T-helper 22 cell (primary cell): Measurements from ENCODE around the gene NIPSNAP3A.
"Not testable (repeated sequence)": the region's sequence is repeated elsewhere in the genome, so short reads cannot be mapped to it uniquely, and the experiment has no call there.

Experiments
- DNase-seq: peaks from one replicate; pipeline ENCODE4 v3.0.0-alpha.2; 2020; ENCODE audit warnings: low read depth

The NIPSNAP3A gene

GRCh38 chr9:104747565-104748358, at the start of gene NIPSNAP3A:
TSS of gene NIPSNAP3A (plus strand) at chr9:104747683. CDS start at chr9:104747793, 110 bp downstream.
- peak; percentile 74 for DNase-seq

- DNase-seq: no peak
These were observed 47.2 kb upstream of the NIPSNAP3A start for GRCh38 chr9:104700306-104700705.

- DNase-seq: not testable (repeated sequence)
These were observed 38.7 kb upstream of the NIPSNAP3A start for GRCh38 chr9:104708737-104709136.

- DNase-seq: no peak
These were observed 35.9 kb upstream of the NIPSNAP3A start for GRCh38 chr9:104711604-104712003.

- DNase-seq: no peak
These were observed 22.5 kb upstream of the NIPSNAP3A start for GRCh38 chr9:104725014-104725413.

GRCh38 chr9:104738452-104738851, 9.0 kb upstream of the NIPSNAP3A start:
- no peak for DNase-seq

GRCh38 chr9:104740621-104741020, 6.9 kb upstream of the NIPSNAP3A start:
- no peak for DNase-seq

GRCh38 chr9:104743376-104743985, 4.0 kb upstream of the NIPSNAP3A start:
- no peak for DNase-seq

- no peak for DNase-seq
These were observed 1.6 kb upstream of the NIPSNAP3A start for GRCh38 chr9:104745852-104746251.

- DNase-seq: no peak
These were observed 1.2 kb upstream of the NIPSNAP3A start for GRCh38 chr9:104746285-104746684.

GRCh38 chr9:104746798-104747197, 685 bp upstream of the NIPSNAP3A start:
- no peak for DNase-seq

- no peak for DNase-seq
These were observed 278 bp upstream of the NIPSNAP3A start for GRCh38 chr9:104747245-104747564.

- no peak for DNase-seq
These were observed 1.0 kb downstream of the NIPSNAP3A start for GRCh38 chr9:104748359-104749031.

- no peak for DNase-seq
These were observed 2.8 kb downstream of the NIPSNAP3A start for GRCh38 chr9:104750185-104750767.

- no peak for DNase-seq
These were observed 11.5 kb downstream of the NIPSNAP3A start for GRCh38 chr9:104758974-104759373.

- no peak for DNase-seq
These were observed 17.7 kb downstream of the NIPSNAP3A start for GRCh38 chr9:104765138-104765537.

GRCh38 chr9:104766025-104766424, 18.5 kb downstream of the NIPSNAP3A start:
- no peak for DNase-seq

GRCh38 chr9:104767507-104767906, 20.0 kb downstream of the NIPSNAP3A start:
- DNase-seq: no peak

- not testable (repeated sequence) for DNase-seq
These were observed 21.5 kb downstream of the NIPSNAP3A start for GRCh38 chr9:104769029-104769428.

GRCh38 chr9:104769655-104770054, 22.2 kb downstream of the NIPSNAP3A start:
- DNase-seq: no peak

- DNase-seq: no peak
These were observed 25.4 kb downstream of the NIPSNAP3A start for GRCh38 chr9:104772714-104773510.

- no peak for DNase-seq
These were observed 26.6 kb downstream of the NIPSNAP3A start for GRCh38 chr9:104774132-104774531.
